Psoas muscle (tissue), 8 donors: ENCODE results near the gene PTGES3. TPM values are rescaled to one million over a fixed set of nuclear protein-coding genes. Genes with fewer than 3 reads are reported as not detected.
A peak's percentile ranks its signal among the peaks of the same experiment; 100 is the strongest.

ENCODE experiments used
- ATAC-seq, 4 donors: fragments of 200-7000 bp; cut with Tn5 transposase; one replicate each; pipeline ENCODE4 v1.9.1; 2020; ENCODE audit warnings: moderate library complexity in 3 of 4, mild to moderate bottlenecking in 2 of 4
- DNase-seq, 2 donors: peaks; one replicate each; pipeline ENCODE4 v3.0.0-alpha.2; 2020
- H3K27ac ChIP-seq: fragments of 200-600 bp; one replicate; pipeline ENCODE4 v1.8.0; 2022
- H3K27me3 ChIP-seq, 3 donors: fragments of 200-600 bp in 1 of 3; one replicate each; pipeline versions ENCODE4 v1.6.1 to v1.8.0; 2013 to 2022; ENCODE audit warnings: low read length in 2 of 3, mild to moderate bottlenecking in 2 of 3, moderate library complexity in 1 of 3; ENCODE audit not compliant: insufficient read depth in 3 of 3
- H3K36me3 ChIP-seq, 2 donors: fragments of 200-600 bp in 1 of 2; one replicate each; pipeline versions ENCODE4 v1.6.1 to v1.8.0; 2013 to 2022; ENCODE audit warnings: low read depth in 1 of 2, mild to moderate bottlenecking in 1 of 2, moderate library complexity in 1 of 2; ENCODE audit not compliant: insufficient read depth in 1 of 2
- H3K4me1 ChIP-seq: fragments of 200-600 bp; one replicate; pipeline ENCODE4 v1.8.0; 2022
- H3K4me3 ChIP-seq: fragments of 200-600 bp; one replicate; pipeline ENCODE4 v1.8.0; 2022; ENCODE audit warnings: mild to moderate bottlenecking
- H3K9me3 ChIP-seq: fragments of 200-600 bp; one replicate; pipeline ENCODE4 v1.8.0; 2022
- CTCF ChIP-seq: fragments of 200-600 bp; IDR thresholded peaks from one replicate; pipeline ENCODE4 v1.8.0; 2022; ENCODE audit warnings: antibody characterized with exemption
- WGBS, 3 donors: extraction: QIAGEN DNeasy Blood & Tissue Kit; methylation state at CpG; one replicate each; pipeline versions ENCODE4 v1.1.6 to v1.1.7; 2013; 5-methylcytosine and 5-hydroxymethylcytosine counted together
- intact Hi-C, 2 donors: fragments of 100-400 bp; cut with DNase I; formaldehyde crosslinking; loops; one replicate each; pipeline versions ENCODE4 v1.11.0 to v1.14.2; 2022
- polyA plus RNA-seq, 3 donors: library from polyadenylated mRNA; stranded (reverse); fragments of 200-250 nt; gene quantifications; one replicate each; pipeline ENCODE4 v1.2.3, GENCODE V29; 2013
- total RNA-seq, 4 donors: library from RNA; stranded (reverse); fragmentation: NEBNext Ultra II Directional in 2 of 4; extraction: Animal tissue kit (Norgen Biotek cat#: 25700) in 2 of 4; gene quantifications; one replicate each; pipeline versions ENCODE4 v1.2.1 to v1.2.4, GENCODE V29; 2021 to 2023
- donor health status: healthy with polysubstance abuse.
- donor health status: DM: no; HTN: no; CAD: no; lungs with moderate emphysema.
- donor health status: Bipolar disorder and iron deficiency.
- donor health status: healthy.
- donor health status: DM: yes; HTN: yes; CAD: no.
- donor health status: DM: no; HTN: no; CAD: no.
- donor health status: DM: no; HTN: no; CAD: no.
- donor health status: DM: yes; HTN: yes; CAD: no.

Gene PTGES3
- total and polyA plus RNA-seq, 7 donors: 118 to 253 (median 153) TPM

DNA sequence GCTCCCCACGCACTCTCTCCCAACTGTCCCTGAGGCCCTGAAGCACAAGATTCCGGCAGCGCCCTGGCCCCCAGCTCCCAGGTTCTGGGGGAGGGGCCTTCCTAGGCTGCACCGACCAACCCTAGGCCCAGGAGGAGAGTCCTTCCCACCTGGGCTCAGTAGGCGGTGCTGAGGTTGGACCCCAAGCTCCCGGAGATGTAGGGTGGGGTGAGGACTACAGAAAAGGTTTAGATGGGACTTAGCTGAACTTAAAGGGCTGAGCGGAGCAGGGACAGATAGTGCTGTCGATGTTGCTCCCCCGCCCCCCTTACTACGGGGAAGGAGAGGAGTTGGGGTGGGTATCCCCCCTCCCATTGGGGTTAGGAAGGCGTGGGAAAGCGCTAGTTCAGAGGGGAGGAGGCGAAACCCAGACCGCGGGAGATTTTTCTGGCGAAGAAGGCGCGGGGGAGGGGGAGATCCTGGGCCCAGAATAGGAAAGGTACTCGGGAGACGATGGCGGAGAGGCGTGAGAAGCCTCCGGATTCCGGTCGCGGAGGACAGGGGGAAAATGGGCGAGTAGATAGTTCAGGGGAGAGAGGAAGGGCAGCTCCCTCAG is 53.7 kb downstream of the PTGES3 start:
- Histone ChIP-seq H3K4me1 (peaks cover 56% of the 10 kb centered on the region), H3K4me3 (peak overlapping the region; percentile 77), H3K36me3 (peaks cover 9 to 22% of the 10 kb centered on the region in 2 donors), H3K27ac (peak overlapping the region; percentile 90), H3K9me3 (no peaks in the 10 kb centered on the region), H3K27me3 (no peaks in the 10 kb centered on the region)
- WGBS, 3 donors: 2 to 3% (median 3%) methylated on average over 23 to 27 of the region's 27 CpGs
- intact Hi-C loops: loop anchor here in 1 of 2 donors (5.0 kb wide), 1 partner anchor 112 kb away; the partner anchor contains the start of gene RBMS2
- ATAC-seq (no peak), DNase-seq (no peak)
- no peak for TF ChIP-seq CTCF

DNA sequence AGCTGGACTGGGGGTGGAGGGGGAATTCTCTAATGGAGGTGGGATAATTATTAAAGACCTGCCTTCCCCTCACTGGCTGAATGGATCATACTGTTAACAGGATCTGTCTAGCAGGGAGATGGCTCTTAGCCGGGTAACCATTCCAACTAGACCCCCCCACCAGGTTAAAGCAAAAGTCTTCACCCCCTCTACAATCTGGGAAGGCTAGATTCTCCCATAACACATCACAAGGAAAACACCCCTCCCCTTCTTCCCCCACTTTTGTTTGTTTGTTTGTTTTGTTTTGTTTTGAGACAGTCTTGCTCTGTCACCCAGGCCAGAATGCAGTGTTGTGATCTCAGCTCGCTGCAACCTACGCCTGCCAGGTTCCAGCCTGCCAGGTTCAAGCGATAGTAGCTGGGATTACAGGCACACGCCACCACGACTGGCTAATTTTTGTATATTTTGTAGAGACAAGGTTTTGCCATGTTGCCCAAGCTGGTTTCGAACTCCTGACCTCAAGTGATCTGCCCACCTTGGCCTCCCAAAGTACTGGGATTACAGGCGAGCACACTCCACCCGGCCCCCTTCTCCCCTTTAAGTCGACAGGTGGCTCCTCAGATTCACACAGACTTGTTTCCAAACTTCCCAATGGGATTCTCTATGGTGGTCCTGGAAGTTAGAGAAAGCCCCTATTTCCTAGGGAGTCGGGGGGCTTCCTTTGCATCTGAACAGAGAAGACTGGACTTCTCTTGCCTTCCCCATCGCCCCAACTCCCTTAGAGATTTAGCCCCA is 54.4 kb downstream of the PTGES3 start:
- DNase-seq: no peak
- Histone ChIP-seq H3K27ac (peak overlapping the region; percentile 90), H3K9me3 (no peaks in the 10 kb centered on the region), H3K4me3 (peak overlapping the region; percentile 77), H3K27me3 (no peaks in the 10 kb centered on the region), H3K4me1 (peaks cover 56% of the 10 kb centered on the region), H3K36me3 (peaks cover 4 to 15% of the 10 kb centered on the region in 2 donors)
- no peak for TF ChIP-seq CTCF
- intact Hi-C loops: loop anchor here in 1 of 2 donors (5.0 kb wide), 1 partner anchor 111 kb away; the partner anchor contains the start of gene RBMS2
- ATAC-seq: no peak
- whole genome bisulfite sequencing, 3 donors: 18 to 41% (median 27%) methylated on average over 12 of the region's 12 CpGs

GRCh38 chr12:56632701-56633467 is 55.2 kb downstream of the PTGES3 start:
- no peak for TF ChIP-seq CTCF
- peak overlapping the region; percentile 90 for H3K27ac ChIP-seq
- peaks cover 56% of the 10 kb centered on the region for H3K4me1 ChIP-seq
- peak overlapping the region; percentile 47 for H3K4me3 ChIP-seq
- WGBS, 3 donors: 28 to 43% (median 34%) methylated on average over 4 of the region's 4 CpGs
- no peak for DNase-seq
- intact Hi-C loops: loop anchor here in 1 of 2 donors (5.0 kb wide), 1 partner anchor 111 kb away; the partner anchor contains the start of gene RBMS2
- no peaks in the 10 kb centered on the region for H3K9me3 ChIP-seq
- ATAC-seq: no peak
- H3K36me3 ChIP-seq: peaks cover 0 to 8% of the 10 kb centered on the region in 2 donors
- H3K27me3 ChIP-seq: no peaks in the 10 kb centered on the region

DNA sequence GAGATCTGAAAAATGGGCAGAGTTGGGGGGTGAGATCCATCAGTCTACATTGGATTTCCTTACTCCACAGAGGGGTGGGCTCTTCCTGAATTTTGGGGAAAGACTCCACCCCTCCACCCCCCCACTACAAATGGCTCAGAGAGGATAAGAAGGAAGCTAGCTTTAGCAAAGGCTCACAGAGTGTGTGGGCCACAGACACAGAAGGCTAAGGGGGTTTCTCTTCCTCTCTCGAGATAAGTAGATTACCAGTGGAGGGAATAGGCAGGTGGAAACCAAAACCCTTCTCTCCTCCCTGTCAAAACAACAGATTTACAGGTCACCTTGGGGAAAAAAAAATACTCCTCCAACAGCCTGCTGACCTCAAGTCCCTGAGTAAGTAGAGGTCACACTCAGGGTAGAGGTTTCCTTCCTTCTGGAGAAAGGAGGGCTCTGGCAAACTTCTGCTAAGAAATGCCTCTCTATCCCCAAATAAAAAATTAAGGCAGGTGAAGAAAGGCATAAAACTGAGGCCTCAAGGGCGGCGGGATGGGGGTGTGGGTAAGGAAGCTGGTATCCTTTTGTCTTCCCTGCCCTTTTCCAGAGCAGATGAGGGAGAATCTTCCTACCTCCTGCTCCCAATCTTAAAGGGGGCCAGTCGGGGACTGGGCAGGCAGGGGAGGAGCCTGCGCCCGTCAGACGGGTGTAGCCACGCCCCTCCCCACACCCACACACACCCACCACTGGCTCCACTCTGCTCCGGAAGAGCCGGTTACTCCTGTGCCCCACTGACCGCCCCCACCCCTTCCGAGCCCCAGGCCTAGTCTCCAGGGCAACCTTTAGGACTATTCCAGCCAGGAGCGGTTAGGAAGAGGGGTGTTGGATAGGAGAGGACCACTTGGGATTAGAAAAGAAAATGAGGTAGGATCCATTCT is 56.0 kb downstream of the PTGES3 start:
- ATAC-seq: no peak
- Histone ChIP-seq H3K4me1 (peaks cover 50% of the 10 kb centered on the region), H3K4me3 (peak overlapping the region; percentile 47), H3K27ac (peak overlapping the region; percentile 30), H3K9me3 (no peaks in the 10 kb centered on the region), H3K27me3 (no peaks in the 10 kb centered on the region), H3K36me3 (peaks cover 0 to 5% of the 10 kb centered on the region in 2 donors)
- TF ChIP-seq CTCF: no peak
- intact Hi-C loops: loop anchor here in 1 of 2 donors (5.0 kb wide), 1 partner anchor 110 kb away; the partner anchor contains the start of gene RBMS2
- peak; percentile 74 to 80 for DNase-seq
- WGBS, 3 donors: 8 to 16% (median 11%) methylated on average over 13 of the region's 13 CpGs
